ENCODE measurements around the gene ADAMTSL2.

Gene ADAMTSL2

DNA sequence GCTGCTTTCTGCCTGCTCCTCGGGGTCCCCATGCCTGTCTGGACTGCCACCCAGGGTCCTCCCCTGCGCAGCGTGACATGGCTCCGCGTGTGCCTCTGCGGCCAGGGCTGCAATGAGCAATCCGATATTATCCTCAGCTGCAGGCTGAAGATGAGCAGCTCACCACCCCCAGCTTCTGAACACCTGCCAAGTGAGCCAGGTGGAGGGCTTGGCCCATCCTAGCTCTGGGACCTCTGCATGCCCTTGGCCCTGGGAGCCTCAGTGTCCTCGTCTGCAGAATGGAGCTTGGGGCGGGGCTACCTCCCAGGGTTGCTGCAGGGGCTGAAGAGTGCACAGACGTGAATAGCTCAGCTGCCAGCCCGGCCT lies 5.6 kb upstream of the ADAMTSL2 start:
- H3K4me3 ChIP-seq (ENCODE audit: low read length) = no peak overlapping the region

DNA sequence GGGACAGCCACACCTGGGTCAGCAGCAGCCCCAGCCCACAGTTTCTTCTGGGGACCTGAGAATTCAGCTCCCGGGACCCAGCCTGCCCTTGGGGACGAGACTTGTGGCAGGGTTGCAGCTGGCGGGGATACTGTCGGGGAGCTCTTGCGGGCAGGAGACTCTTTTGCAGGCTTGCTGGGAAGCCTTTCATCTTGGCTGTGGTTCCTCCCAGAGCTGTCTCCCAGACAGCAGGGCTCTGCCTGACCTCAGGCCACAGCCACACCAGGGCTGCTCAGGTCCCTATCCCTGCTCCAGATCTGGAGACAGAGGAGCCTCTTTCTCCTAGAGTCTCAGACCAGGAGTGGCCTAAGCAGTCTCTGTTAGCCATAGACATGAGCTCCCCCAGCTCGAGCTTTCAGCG lies 5.0 kb upstream of the ADAMTSL2 start:
- H3K4me3 ChIP-seq (ENCODE audit: low read length) = no peak overlapping the region
- TF ChIP-seq ZNF274 (IDR thresholded peaks at IDR 0.05; ENCODE audit: low read depth, low read length) = no peak

More for the DNA sequence above, 5.6 kb upstream of the ADAMTSL2 start:
- TF ChIP-seq ZNF274 (IDR thresholded peaks at IDR 0.05; ENCODE audit: low read depth, low read length) = no peak

DNA sequence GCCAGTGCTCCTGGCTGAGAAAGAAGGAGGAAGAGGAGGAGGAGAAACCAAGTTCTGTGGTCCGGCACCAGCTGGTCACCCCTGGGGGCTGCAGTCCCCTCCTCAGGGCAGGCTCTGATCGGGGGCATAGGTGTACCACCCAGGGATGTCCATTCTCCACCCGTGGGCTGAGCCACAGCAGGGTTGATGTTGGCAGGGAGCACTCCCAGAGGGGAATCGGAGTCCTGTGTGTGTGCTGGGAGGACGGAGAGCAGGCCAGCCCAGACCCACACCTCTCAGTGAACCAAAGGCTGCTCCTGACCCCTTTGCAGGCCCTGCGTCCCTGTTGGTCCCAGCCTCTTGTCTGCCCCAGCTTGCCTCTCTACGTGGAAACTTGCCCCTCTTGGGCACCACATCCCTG lies 4.6 kb upstream of the ADAMTSL2 start:
- no peak overlapping the region for H3K4me3 ChIP-seq (ENCODE audit: low read length)
- TF ChIP-seq ZNF274 (IDR thresholded peaks at IDR 0.05; ENCODE audit: low read depth, low read length) = no peak

- no peak overlapping the region for H3K4me3 ChIP-seq (ENCODE audit: low read length)
- no peak for TF ChIP-seq ZNF274 (IDR thresholded peaks at IDR 0.05; ENCODE audit: low read depth, low read length)
Observed at GRCh38 chr9:133531293-133531692, 3.2 kb upstream of the ADAMTSL2 start.

GRCh38 chr9:133532937-133533668 lies 1.4 kb upstream of the ADAMTSL2 start:
- no peak overlapping the region for H3K4me3 ChIP-seq (ENCODE audit: low read length)
- TF ChIP-seq ZNF274 (IDR thresholded peaks at IDR 0.05; ENCODE audit: low read depth, low read length) = no peak

DNA sequence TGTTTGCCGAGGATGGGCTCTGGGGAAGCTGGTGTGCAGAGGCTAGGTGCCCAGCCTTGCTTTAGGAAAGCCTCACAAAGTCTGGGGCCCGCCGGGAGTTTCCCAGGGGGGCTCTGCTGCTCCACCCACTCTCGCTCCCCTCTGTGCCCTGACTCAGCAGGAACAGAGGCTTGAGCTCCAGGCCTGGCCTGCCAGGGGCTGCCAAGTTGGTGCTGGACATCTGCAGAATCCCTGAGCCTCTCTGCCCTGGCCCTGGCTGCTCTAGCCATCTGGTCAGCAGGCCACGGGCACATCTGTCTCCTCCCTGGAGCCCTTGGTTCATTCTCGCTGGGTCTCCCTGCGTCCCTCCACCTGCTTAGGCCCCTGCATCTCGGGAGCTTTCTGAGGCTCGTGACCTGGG lies 647 bp upstream of the ADAMTSL2 start:
- no peak for TF ChIP-seq ZNF274 (IDR thresholded peaks at IDR 0.05; ENCODE audit: low read depth, low read length)
- H3K4me3 ChIP-seq (ENCODE audit: low read length) = no peak overlapping the region

- H3K4me3 ChIP-seq (ENCODE audit: low read length) = no peak overlapping the region
Observed at GRCh38 chr9:133535306-133535877, 888 bp downstream of the ADAMTSL2 start.

DNA sequence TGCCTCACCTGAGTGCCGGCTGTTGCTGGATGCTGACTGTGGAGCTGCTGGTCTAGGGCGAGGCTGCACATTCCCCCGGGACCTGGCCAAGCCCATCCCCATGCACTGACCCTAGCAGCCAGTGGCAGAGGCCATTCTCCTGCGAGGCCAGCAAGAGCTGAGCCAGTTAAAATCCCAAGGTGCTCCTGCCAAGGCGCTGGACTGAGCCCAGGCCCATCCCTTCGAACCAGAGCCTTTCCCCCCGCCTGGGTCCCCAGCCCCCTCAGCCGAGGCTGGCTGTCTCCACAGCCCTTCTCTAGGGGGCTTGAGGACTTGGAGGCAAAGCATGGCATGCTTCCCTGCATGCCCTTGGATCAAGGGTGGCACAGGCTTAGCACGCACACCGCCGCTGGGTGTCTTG lies 1.6 kb downstream of the ADAMTSL2 start:
- H3K4me3 ChIP-seq (ENCODE audit: low read length) = no peak overlapping the region
- no peak for TF ChIP-seq ZNF274 (IDR thresholded peaks at IDR 0.05; ENCODE audit: low read depth, low read length)

More at GRCh38 chr9:133535306-133535877, 888 bp downstream of the ADAMTSL2 start:
- no peak for TF ChIP-seq ZNF274 (IDR thresholded peaks at IDR 0.05; ENCODE audit: low read depth, low read length)

DNA sequence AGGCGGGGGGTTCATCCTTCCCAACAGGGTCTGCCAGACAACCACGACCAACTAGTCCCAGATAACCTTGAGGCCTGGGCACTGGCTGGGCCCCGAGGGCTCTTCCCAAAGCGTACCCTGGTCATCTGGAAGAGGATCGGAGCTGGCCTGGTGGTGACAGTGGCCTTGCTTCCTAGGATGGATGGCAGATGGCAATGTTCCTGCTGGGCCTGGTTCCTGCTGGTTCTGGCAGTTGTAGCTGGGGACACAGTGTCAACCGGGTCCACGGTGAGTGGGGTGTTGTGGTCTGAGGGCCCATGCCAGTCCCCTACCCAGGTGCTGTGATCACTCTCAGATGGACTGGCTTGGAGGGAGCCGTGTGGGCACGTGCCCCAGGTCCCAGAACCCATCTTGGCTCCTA lies 2.0 kb downstream of the ADAMTSL2 start:
- H3K4me3 ChIP-seq (ENCODE audit: low read length) = no peak overlapping the region
- TF ChIP-seq ZNF274 (IDR thresholded peaks at IDR 0.05; ENCODE audit: low read depth, low read length) = no peak

DNA sequence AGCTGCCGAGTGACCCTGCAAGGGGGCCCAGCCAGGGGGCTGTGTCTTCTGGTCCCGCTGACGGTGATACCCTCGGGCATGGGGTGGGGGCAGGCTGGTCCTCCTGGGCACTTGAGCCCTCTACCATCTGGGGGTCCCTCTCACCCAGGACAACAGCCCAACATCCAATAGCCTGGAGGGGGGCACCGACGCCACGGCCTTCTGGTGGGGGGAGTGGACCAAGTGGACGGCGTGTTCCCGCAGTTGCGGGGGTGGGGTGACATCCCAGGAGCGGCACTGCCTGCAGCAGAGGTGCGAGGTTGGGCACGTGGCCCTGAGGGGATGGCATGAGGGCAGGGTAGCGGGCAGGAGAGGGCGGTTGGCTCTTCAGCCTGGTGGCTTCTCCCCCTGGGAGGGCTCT lies 2.8 kb downstream of the ADAMTSL2 start:
- no peak for TF ChIP-seq ZNF274 (IDR thresholded peaks at IDR 0.05; ENCODE audit: low read depth, low read length)
- H3K4me3 ChIP-seq (ENCODE audit: low read length) = no peak overlapping the region

DNA sequence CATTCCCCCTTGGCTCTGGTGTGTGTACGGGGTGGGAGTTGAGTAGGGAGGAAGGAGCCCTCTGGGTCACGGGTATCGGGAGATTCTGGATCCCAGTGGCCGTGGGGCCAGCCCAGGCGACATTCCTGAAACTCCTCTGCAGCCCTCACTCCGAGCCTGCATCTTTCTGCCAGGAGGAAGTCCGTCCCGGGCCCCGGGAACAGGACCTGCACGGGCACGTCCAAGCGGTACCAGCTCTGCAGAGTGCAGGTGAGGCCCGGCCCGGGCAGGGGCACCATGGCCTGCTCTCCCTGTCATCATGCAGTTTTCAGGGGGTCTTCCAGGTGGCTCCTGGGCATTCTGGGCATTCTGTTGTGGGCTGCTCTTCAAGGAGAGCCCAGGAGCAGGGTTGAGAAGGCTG lies 3.7 kb downstream of the ADAMTSL2 start:
- no peak for TF ChIP-seq ZNF274 (IDR thresholded peaks at IDR 0.05; ENCODE audit: low read depth, low read length)
- H3K4me3 ChIP-seq (ENCODE audit: low read length) = no peak overlapping the region

GRCh38 chr9:133538851-133539833 lies 4.6 kb downstream of the ADAMTSL2 start:
- TF ChIP-seq ZNF274 (IDR thresholded peaks at IDR 0.05; ENCODE audit: low read depth, low read length) = no peak

DNA sequence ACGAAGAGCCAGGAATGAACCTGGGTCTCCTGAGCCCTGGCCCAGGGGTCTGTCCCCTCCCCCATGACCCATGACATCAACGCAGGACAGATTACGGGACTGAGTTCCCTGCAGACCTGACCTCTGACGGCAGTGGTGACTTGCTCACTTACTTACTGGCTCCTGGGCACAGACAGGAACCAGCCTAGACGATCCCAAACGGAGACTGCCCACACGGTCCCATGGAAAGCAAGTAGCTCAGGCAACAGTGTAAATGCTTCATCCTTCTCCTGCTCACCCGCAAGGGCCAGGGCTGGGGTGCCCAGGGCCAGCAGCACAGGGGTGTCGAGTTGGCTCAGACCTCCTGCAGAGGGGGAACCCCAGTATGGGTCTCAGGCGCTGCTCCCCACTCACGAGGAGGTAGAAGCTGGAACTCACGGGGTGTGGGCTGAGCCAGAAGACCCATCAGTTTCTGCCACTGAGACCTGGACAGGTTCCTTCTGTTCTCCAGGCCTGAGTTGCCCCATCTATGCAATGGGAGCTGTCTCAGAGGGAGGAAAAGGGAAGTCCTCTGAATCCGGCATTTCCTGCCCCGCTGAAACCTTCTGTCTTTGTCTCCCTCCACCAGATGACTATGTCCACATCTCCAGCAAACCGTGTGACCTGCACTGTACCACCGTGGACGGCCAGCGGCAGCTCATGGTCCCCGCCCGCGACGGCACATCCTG lies 5.6 kb downstream of the ADAMTSL2 start:
- no peak for TF ChIP-seq ZNF274 (IDR thresholded peaks at IDR 0.05; ENCODE audit: low read depth, low read length)
- no peak overlapping the region for H3K4me3 ChIP-seq (ENCODE audit: low read length)

More at GRCh38 chr9:133538851-133539833, 4.6 kb downstream of the ADAMTSL2 start:
- H3K4me3 ChIP-seq (ENCODE audit: low read length) = no peak overlapping the region

DNA sequence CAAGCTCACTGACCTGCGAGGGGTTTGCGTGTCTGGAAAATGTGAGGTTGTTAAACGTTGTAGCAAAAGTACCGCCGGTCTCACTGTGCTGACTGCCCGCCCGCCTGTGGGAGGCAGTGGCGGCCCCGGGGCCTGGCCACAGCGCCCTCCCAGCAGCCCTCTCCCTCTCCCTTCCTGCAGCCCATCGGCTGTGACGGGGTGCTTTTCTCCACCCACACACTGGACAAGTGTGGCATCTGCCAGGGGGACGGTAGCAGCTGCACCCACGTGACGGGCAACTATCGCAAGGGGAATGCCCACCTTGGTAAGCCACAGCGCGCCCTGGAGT lies 6.2 kb downstream of the ADAMTSL2 start:
- no peak for TF ChIP-seq ZNF274 (IDR thresholded peaks at IDR 0.05; ENCODE audit: low read depth, low read length)
- no peak overlapping the region for H3K4me3 ChIP-seq (ENCODE audit: low read length)
